GM23338 (cell line): ENCODE measurements around the gene ADAMTSL5.

Experiments
- EZH2 ChIP-seq: fragments of 200-600 bp; sonication (generic); IDR thresholded peaks from one replicate; pipeline ENCODE4 v1.8.0; 2017; ENCODE audit warnings: antibody characterized with exemption, mild to moderate bottlenecking, low read depth; ENCODE audit not compliant: unreplicated experiment
- EZH2phosphoT487 ChIP-seq: fragments of 200-600 bp; sonication (generic); IDR thresholded peaks from one replicate; pipeline ENCODE4 v1.8.1; 2018; ENCODE audit warnings: antibody characterized with exemption; ENCODE audit not compliant: unreplicated experiment
- JUNB ChIP-seq: IDR thresholded peaks from one replicate; pipeline ENCODE4 v1.6.1; 2016; ENCODE audit warnings: antibody characterized with exemption; ENCODE audit not compliant: unreplicated experiment
- POLR2AphosphoS5 ChIP-seq: IDR thresholded peaks from 2 replicates; pipeline ENCODE4 v1.6.1; 2016; ENCODE audit warnings: antibody characterized with exemption, low read depth
- TF ChIP-seq, protein P1 (sequence below), 2 experiments: fragments of 200-600 bp in 1 of 2; sonication (generic) in 1 of 2; conservative IDR thresholded peaks; 2 replicates each; pipeline versions ENCODE4 v1.5.1 to v1.6.1; 2016 to 2017; ENCODE audit warnings: antibody characterized with exemption in 2 of 2, low read depth in 2 of 2, mild to moderate bottlenecking in 2 of 2, moderate library complexity in 1 of 2
- TF ChIP-seq, protein P2 (sequence below): IDR thresholded peaks from one replicate; pipeline ENCODE4 v1.6.1; 2018; ENCODE audit warnings: antibody characterized with exemption; ENCODE audit not compliant: unreplicated experiment

GRCh38 chr19:1526979-1527649 is 14.3 kb upstream of the ADAMTSL5 start:
- TF ChIP-seq, protein P1, sequence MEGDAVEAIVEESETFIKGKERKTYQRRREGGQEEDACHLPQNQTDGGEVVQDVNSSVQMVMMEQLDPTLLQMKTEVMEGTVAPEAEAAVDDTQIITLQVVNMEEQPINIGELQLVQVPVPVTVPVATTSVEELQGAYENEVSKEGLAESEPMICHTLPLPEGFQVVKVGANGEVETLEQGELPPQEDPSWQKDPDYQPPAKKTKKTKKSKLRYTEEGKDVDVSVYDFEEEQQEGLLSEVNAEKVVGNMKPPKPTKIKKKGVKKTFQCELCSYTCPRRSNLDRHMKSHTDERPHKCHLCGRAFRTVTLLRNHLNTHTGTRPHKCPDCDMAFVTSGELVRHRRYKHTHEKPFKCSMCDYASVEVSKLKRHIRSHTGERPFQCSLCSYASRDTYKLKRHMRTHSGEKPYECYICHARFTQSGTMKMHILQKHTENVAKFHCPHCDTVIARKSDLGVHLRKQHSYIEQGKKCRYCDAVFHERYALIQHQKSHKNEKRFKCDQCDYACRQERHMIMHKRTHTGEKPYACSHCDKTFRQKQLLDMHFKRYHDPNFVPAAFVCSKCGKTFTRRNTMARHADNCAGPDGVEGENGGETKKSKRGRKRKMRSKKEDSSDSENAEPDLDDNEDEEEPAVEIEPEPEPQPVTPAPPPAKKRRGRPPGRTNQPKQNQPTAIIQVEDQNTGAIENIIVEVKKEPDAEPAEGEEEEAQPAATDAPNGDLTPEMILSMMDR (conservative IDR thresholded peaks at IDR 0.05; ENCODE audit: low read depth in 2 of 2): no peak
- no peak for TF ChIP-seq POLR2AphosphoS5
- TF ChIP-seq, protein P2, sequence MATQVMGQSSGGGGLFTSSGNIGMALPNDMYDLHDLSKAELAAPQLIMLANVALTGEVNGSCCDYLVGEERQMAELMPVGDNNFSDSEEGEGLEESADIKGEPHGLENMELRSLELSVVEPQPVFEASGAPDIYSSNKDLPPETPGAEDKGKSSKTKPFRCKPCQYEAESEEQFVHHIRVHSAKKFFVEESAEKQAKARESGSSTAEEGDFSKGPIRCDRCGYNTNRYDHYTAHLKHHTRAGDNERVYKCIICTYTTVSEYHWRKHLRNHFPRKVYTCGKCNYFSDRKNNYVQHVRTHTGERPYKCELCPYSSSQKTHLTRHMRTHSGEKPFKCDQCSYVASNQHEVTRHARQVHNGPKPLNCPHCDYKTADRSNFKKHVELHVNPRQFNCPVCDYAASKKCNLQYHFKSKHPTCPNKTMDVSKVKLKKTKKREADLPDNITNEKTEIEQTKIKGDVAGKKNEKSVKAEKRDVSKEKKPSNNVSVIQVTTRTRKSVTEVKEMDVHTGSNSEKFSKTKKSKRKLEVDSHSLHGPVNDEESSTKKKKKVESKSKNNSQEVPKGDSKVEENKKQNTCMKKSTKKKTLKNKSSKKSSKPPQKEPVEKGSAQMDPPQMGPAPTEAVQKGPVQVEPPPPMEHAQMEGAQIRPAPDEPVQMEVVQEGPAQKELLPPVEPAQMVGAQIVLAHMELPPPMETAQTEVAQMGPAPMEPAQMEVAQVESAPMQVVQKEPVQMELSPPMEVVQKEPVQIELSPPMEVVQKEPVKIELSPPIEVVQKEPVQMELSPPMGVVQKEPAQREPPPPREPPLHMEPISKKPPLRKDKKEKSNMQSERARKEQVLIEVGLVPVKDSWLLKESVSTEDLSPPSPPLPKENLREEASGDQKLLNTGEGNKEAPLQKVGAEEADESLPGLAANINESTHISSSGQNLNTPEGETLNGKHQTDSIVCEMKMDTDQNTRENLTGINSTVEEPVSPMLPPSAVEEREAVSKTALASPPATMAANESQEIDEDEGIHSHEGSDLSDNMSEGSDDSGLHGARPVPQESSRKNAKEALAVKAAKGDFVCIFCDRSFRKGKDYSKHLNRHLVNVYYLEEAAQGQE: no peak
- no peak for TF ChIP-seq EZH2
- TF ChIP-seq EZH2phosphoT487: no peak
- TF ChIP-seq JUNB: no peak
